T-helper 17 cell (primary cell): ENCODE results near the gene ZNF423. TPM values are rescaled to one million over a fixed set of nuclear protein-coding genes. Genes with fewer than 3 reads are reported as not detected.

ENCODE experiments used
- ATAC-seq: fragments of 150-1000 bp; cut with Tn5 transposase; 2 replicates; pipeline ENCODE4 v1.10.0; 2021; ENCODE audit warnings: mild to moderate bottlenecking, moderate library complexity
- DNase-seq, 3 donors: peaks; one replicate each; pipeline versions ENCODE4 v3.0.0 to v3.0.0-alpha.2; 2020 to 2021
- H3K9me3 ChIP-seq: one replicate; pipeline ENCODE4 v1.7.0; 2013; ENCODE audit warnings: low read length, mild to moderate bottlenecking; ENCODE audit not compliant: control insufficient read depth, poor library complexity, severe bottlenecking
- H3K27ac Mint-ChIP-seq: one replicate; pipeline ENCODE4 v1.8.0; 2022; ENCODE audit warnings: mild to moderate bottlenecking, moderate library complexity, mixed read lengths
- H3K27me3 Mint-ChIP-seq: one replicate; pipeline ENCODE4 v1.8.0; 2022; ENCODE audit warnings: mixed read lengths
- H3K36me3 Mint-ChIP-seq: one replicate; pipeline ENCODE4 v1.8.0; 2022; ENCODE audit warnings: low read depth, mixed read lengths
- H3K4me1 Mint-ChIP-seq: one replicate; pipeline ENCODE4 v1.8.0; 2022; ENCODE audit warnings: mild to moderate bottlenecking, mixed read lengths
- H3K4me3 Mint-ChIP-seq: one replicate; pipeline ENCODE4 v1.8.0; 2022; ENCODE audit warnings: mild to moderate bottlenecking, moderate library complexity, mixed read lengths
- total RNA-seq, 4 donors: library from RNA in 2 of 4; stranded (reverse) in 2 of 4; gene quantifications; one replicate each; pipeline ENCODE4 v1.2.3 and lab custom pipeline; 2022 to 2026

ZNF423 gene
- total RNA-seq, 2 donors from 2014 or later = not detected

DNA sequence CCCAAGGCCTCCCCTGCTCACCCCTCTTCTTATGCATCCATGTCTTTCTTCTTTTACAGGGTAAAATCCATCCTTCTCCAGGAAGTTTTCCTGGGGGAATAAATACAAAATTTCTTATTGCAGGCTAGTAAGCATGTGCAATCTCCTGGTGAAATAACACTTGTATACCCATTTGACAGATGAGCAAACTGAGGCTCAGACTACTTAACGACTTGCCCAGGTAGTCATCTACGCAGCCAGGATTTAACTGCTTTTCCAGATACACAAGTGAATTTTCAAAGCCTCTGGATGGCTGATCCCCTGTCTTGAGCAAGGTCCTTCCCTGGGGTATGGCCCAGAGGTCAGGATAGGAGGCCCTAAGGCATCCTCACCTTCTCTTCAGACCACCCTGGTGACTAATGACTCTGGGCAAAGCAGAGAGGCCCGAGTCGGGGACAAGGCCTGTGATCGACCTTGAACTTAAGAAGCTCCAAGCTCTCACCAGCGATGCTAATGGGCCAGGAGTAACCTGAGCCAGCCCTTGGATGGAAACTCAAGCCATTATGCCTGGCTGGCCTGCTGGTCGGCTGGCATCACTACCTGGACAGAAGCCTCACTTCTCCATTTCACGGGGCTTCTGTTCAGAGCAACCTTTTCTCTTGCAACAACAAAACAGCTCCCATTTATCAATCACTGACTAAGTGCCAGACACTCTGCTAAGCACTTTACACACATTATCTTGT, 33.1 kb downstream of the ZNF423 start:
- Mint-ChIP-seq H3K27ac (no peak overlapping the region), H3K4me3 (no peak overlapping the region), H3K4me1 (peaks cover 2% of the 10 kb centered on the region), H3K36me3 (no peaks in the 10 kb centered on the region), H3K27me3 (peaks cover 28% of the 10 kb centered on the region)
- DNase-seq (no peak), ATAC-seq (no peak)
- H3K9me3 ChIP-seq = no peaks in the 10 kb centered on the region

DNA sequence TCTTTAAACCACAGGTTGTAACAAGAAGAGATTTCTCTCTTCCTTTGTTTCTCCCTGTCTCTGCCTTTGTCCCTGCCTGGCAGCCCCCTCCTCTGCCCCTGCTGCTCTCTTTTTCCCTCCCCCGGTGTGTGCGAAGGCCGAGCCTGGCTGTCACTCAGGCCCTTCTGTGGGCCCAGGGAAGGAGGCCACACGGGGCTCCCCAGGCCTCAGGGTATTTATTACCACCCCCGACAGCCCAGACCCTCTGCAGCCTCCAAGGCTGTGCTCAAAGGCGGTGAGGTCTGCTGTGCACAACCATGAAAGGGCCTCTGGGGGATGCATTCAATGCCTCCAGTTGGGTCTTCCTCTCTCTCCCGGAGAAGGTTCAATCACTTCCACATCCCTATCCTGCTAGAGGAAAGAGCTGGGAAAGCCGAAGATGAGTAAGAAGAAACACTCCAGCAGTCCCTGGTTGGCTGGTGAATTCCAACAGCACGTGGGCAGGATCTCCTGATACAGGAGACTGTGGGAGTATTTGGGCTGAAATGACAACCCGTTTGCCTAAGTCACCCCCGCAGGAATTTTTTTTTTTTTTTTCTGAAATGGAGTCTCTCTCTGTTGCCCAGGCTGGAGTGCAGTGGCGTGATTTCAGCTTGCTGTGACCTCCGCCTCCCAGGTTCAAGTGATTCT, 34.2 kb downstream of the ZNF423 start:
- Mint-ChIP-seq H3K4me1 (peaks cover 2% of the 10 kb centered on the region), H3K27me3 (peaks cover 20% of the 10 kb centered on the region), H3K4me3 (no peak overlapping the region), H3K36me3 (no peaks in the 10 kb centered on the region), H3K27ac (no peak overlapping the region)
- ATAC-seq (no peak), DNase-seq (no peak)
- no peaks in the 10 kb centered on the region for H3K9me3 ChIP-seq

DNA sequence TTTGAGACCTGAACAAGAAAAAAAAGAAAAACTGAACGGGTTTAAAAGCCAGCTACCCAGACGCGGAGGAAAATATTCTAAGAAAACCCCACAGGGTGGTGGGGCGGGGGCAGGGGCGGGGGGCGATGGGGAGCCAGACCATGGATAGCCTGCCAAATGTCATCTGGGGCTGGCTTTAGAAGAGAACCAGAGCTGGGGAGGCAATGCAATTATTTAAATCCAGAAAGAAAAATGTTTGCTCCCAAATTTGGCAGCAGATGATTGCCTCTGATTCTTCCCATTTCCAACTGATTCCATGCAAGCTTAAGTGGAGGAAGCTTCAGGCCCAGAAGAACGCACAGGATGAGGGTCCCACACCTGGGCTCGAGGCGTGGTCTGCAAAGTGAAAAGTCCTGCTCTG, 34.8 kb downstream of the ZNF423 start:
- DNase-seq (no peak), ATAC-seq (no peak)
- H3K27ac Mint-ChIP-seq = no peak overlapping the region
- no peak overlapping the region for H3K4me3 Mint-ChIP-seq
- no peaks in the 10 kb centered on the region for H3K36me3 Mint-ChIP-seq
- H3K27me3 Mint-ChIP-seq = peaks cover 18% of the 10 kb centered on the region
- peaks cover 2% of the 10 kb centered on the region for H3K4me1 Mint-ChIP-seq
- H3K9me3 ChIP-seq = no peaks in the 10 kb centered on the region

DNA sequence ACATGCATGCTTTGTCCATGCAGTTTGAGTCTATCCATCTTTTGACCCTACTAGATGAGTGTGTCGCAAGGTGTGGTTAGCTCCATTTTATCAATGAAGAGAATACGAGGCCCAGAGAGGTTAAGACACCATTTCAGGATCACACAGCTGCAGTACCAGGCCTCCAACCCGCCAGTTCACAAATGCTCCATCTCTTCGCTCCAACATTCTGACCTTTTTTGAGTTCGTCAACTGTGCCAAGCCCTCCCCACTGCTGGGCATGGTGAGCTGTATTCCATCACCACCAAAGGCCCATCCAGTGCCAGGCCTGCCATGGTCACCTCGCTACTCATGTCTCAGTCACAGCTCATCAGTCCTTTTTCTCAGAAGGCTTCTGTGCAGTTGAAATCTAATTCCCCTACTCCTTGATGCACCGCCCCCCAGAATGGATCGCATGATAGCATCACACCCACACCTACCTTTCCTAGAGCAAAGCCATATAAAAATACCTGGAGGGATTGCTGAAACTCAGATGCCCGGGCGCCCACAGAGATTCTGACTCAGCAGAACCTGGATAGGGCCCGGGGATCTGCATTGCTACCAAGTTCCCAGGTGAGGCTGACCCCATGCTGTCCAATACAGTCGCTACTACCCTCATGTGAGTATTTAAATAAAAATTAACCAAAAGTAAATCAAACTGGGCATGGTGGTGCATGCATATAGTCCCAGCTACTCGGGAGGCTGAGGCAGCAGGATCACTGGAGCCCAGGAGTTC, 38.0 kb downstream of the ZNF423 start:
- Mint-ChIP-seq H3K27ac (no peak overlapping the region), H3K4me1 (no peaks in the 10 kb centered on the region)

DNA sequence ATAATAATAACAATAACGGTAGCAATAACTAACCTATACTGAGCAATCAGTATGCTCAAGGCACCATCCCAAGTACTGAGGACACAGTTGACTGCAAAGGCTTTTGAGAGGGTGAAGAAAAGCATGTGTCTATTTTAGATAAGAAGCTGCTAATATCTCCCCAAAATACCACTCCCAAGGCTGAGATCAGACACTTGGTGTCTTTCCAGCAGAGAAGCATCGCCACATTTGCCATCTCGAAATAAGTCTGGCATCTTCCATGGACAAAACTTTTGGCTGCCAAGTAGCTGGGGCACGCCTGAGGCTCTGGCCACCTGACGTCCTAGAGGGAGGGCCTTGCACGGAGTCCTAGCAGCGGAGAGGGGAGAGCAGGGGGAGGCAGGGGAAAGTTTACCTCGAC, 39.0 kb downstream of the ZNF423 start:
- H3K9me3 ChIP-seq = no peaks in the 10 kb centered on the region
- no peak overlapping the region for H3K4me3 Mint-ChIP-seq

More for the DNA sequence above, 38.0 kb downstream of the ZNF423 start:
- Mint-ChIP-seq H3K4me3 (no peak overlapping the region), H3K27me3 (peaks cover 16% of the 10 kb centered on the region), H3K36me3 (no peaks in the 10 kb centered on the region)
- ATAC-seq = no peak
- H3K9me3 ChIP-seq = no peaks in the 10 kb centered on the region
- DNase-seq = no peak

DNA sequence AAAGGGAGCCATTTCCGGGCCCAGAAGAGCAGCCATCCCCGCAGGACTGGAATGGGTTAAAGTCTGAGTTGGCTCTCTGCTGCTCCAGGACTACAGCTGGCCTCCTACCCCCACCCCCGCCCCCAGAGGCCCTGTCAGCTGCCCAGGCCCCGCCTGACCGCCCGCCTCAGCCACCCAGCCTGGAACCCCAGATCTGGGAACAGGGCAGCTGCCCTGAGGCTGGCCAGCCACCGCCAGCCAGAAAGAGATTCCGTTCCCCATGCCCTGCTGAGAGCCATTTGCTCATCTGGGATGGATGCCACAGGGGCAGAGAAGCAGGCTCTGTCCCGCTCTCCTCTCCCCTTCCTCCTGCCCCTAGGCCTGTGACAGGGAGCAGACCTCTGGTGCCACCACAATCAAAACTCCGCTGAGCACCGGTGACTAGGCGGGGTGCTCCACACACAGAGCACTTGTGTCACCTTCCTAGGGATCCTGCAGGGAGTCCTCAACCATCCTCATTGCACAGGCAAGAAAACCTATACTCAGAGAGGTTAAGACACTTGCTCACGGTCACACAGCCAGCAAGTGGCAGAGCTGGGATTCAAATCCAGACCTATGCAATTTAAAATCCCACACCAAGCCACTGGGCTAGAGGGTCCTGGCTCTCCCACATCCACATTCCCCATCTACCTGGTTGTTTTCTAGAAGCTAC, 44.1 kb downstream of the ZNF423 start:
- no peak for ATAC-seq
- H3K9me3 ChIP-seq = no peaks in the 10 kb centered on the region
- DNase-seq = no peak
- H3K27ac Mint-ChIP-seq = no peak overlapping the region
- no peak overlapping the region for H3K4me3 Mint-ChIP-seq
- H3K4me1 Mint-ChIP-seq = no peaks in the 10 kb centered on the region
- H3K36me3 Mint-ChIP-seq = no peaks in the 10 kb centered on the region
- peaks cover 21% of the 10 kb centered on the region for H3K27me3 Mint-ChIP-seq

More for the DNA sequence above, 39.0 kb downstream of the ZNF423 start:
- Mint-ChIP-seq H3K4me1 (no peaks in the 10 kb centered on the region), H3K27ac (no peak overlapping the region), H3K36me3 (no peaks in the 10 kb centered on the region), H3K27me3 (peaks cover 16% of the 10 kb centered on the region)
- no peak for ATAC-seq
- no peak for DNase-seq

DNA sequence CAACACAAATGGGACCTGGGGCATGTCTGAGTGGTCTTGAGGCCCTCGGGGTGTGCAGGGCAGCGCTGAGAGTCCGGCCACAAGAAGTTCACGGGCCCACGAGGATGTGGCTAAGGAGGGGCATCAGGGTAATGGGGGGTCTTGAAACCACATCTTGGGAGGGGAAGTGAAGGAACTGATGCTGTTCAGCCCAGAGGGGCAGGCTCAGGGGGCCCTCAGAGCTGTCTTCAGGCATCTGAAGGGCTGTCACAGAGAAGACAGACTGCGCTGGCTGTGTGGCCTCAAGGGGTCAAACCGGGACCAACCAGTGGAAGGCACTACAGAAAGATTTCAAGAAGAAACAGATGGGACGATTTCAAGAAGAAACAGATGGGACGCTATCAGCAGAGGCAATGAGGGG, 45.1 kb downstream of the ZNF423 start:
- ATAC-seq (no peak), DNase-seq (no peak)
- Mint-ChIP-seq H3K36me3 (no peaks in the 10 kb centered on the region), H3K4me1 (no peaks in the 10 kb centered on the region), H3K27me3 (peaks cover 21% of the 10 kb centered on the region), H3K4me3 (no peak overlapping the region), H3K27ac (no peak overlapping the region)
- no peaks in the 10 kb centered on the region for H3K9me3 ChIP-seq

DNA sequence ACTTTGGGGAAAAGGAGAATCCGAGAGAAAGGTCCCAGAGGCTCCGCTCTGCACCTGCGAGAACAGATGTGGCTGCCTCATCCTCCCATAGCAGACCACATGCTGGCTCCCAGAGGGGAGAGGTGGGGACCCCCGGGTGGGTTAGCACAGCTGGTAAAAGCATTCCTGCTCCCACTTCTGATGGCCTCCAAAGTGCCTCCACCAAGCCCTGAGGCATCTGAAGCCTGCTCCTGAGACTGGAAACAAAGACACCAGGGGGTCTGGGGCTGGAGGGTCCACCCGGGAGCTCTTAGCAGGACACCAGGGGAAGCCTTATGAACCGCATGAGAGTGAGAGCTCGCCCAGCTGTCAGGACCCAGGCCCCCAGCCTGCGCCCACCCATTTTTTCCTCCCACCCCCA, 46.4 kb downstream of the ZNF423 start:
- no peaks in the 10 kb centered on the region for H3K36me3 Mint-ChIP-seq
- no peaks in the 10 kb centered on the region for H3K4me1 Mint-ChIP-seq

DNA sequence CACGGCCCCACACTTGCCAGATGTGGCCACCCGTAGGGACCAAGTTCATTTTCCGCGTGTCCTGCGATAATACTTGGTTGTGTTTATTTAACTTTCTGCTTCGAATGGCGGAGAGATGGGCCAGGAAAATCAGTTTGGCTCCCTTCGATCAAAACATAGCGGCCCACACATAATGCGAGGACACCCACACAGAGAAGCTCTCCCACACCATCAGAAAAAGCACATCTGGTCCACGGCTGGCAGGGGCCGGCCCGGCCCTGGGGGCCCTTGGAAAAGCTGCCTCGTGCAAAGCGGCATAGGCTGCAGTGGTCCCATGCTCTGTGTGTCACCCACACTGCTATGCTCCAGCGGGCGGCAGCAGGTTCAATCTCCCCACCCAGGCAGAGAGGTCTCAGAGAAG, 46.9 kb downstream of the ZNF423 start:
- peaks cover 20% of the 10 kb centered on the region for H3K27me3 Mint-ChIP-seq
- ATAC-seq (no peak), DNase-seq (no peak)
- no peaks in the 10 kb centered on the region for H3K9me3 ChIP-seq
- H3K4me3 Mint-ChIP-seq = no peak overlapping the region
- H3K36me3 Mint-ChIP-seq = no peaks in the 10 kb centered on the region
- H3K27ac Mint-ChIP-seq = no peak overlapping the region
- H3K4me1 Mint-ChIP-seq = no peaks in the 10 kb centered on the region

More for the DNA sequence above, 46.4 kb downstream of the ZNF423 start:
- H3K9me3 ChIP-seq = no peaks in the 10 kb centered on the region
- no peak for DNase-seq
- H3K27me3 Mint-ChIP-seq = peaks cover 21% of the 10 kb centered on the region
- no peak overlapping the region for H3K4me3 Mint-ChIP-seq
- H3K27ac Mint-ChIP-seq = no peak overlapping the region
- ATAC-seq = no peak

DNA sequence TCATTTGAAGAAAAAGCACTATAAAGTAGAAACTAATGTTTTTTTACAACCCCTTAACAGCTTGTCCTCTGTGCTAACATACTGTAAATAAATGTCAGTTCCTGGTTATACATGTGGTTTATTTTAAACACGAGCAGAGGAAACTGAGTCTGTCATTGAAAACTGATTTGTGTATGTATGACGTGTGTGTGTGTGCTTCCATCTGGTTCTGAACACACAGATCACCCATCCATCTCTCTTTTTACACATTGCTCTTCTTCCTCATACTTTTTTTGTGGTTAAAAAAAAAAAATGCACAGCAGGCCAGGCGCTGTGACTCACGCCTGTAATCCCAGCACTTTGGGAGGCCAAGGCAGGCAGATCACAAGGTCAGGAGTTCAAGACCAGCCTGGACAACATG, 49.5 kb downstream of the ZNF423 start:
- ATAC-seq = no peak
- no peaks in the 10 kb centered on the region for H3K4me1 Mint-ChIP-seq
- H3K9me3 ChIP-seq = no peaks in the 10 kb centered on the region
- DNase-seq = no peak
- H3K4me3 Mint-ChIP-seq = no peak overlapping the region
- no peak overlapping the region for H3K27ac Mint-ChIP-seq
- H3K27me3 Mint-ChIP-seq = peaks cover 23% of the 10 kb centered on the region
- H3K36me3 Mint-ChIP-seq = no peaks in the 10 kb centered on the region

DNA sequence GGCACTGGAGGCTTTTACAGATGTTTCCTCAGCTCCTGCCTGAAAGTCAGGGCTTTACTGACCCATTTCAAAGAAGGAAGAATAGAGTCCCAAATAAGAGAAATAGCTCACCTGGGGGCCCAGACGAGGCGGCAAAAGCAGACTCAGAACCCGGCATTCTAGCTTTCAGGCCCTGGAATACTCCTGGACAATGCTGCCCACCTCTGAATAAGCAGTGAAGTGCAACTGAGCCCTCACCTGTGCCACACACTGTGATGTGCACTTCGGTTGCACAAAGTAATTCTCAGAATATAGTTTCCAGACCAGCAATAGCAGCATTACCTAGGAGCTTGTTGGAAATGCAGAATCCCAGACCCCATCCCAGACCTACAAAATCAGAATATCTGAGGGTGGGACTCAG, 54.6 kb downstream of the ZNF423 start:
- Mint-ChIP-seq H3K4me3 (no peak overlapping the region), H3K36me3 (no peaks in the 10 kb centered on the region), H3K27ac (no peak overlapping the region), H3K4me1 (no peaks in the 10 kb centered on the region), H3K27me3 (peaks cover 25% of the 10 kb centered on the region)
- DNase-seq (no peak), ATAC-seq (no peak)
- no peaks in the 10 kb centered on the region for H3K9me3 ChIP-seq

DNA sequence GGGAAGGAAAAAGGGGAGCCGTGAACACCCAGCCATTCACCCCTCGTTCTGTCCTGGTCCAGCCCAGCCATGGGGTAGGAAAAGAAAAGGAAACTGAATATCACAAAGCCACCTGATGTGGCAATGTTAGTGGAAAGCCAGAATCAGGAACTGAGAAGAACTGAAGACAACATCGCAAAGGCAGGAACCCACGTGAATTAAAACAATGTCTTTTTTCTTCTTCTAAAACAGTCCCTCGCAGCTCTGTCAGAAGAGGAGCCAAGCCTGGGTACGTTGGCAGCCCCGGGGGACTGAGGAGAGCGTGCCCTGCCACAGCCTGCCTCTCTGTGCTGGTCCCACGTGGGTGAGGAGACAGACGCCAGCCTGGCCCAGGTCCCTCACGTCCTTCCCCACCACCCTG, 55.0 kb downstream of the ZNF423 start:
- H3K9me3 ChIP-seq = no peaks in the 10 kb centered on the region
- Mint-ChIP-seq H3K27ac (no peak overlapping the region), H3K27me3 (peaks cover 25% of the 10 kb centered on the region), H3K4me1 (no peaks in the 10 kb centered on the region), H3K4me3 (no peak overlapping the region), H3K36me3 (no peaks in the 10 kb centered on the region)
- ATAC-seq (no peak), DNase-seq (no peak)

DNA sequence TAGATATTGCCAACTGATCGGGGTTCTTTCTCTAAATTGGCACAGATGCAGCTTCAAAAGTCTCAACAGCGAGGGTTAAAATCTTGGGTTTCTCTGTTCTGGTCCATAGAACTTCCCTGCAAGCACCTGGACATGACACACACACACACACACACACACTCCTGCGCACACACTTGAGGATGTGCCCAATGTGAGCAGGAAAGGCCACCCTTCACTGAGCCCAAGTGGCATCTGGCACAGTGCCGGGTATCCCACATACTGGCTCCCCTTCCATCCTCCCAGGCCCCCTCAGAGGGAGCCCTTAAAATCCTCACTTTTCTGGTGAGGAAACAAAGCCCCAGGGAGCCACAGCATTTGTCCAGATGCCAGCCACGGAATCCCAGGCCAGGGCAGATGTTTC, 55.5 kb downstream of the ZNF423 start:
- Mint-ChIP-seq H3K4me3 (no peak overlapping the region), H3K27me3 (peaks cover 25% of the 10 kb centered on the region), H3K36me3 (no peaks in the 10 kb centered on the region), H3K27ac (no peak overlapping the region), H3K4me1 (no peaks in the 10 kb centered on the region)
- DNase-seq = no peak
- no peaks in the 10 kb centered on the region for H3K9me3 ChIP-seq
- ATAC-seq = no peak
